Large intestine (tissue), 3 donors: ENCODE measurements around the gene DNASE2B. TPM values are rescaled to one million over a fixed set of nuclear protein-coding genes. Genes with fewer than 3 reads are reported as not detected.

Experiments used
- DNase-seq, 2 donors: peaks; one replicate each; pipeline versions ENCODE4 v3.0.0 to v3.0.0-alpha.2; 2013
- H3K27ac ChIP-seq: one replicate; pipeline ENCODE4 v1.5.1; 2013; ENCODE audit warnings: low read length
- H3K27me3 ChIP-seq: 2 replicates; pipeline ENCODE4 v1.6.1; 2013; ENCODE audit warnings: low read length; ENCODE audit not compliant: control insufficient read depth, insufficient read depth
- H3K36me3 ChIP-seq: 2 replicates; pipeline ENCODE4 v1.6.1; 2013; ENCODE audit warnings: low read length; ENCODE audit not compliant: control insufficient read depth, insufficient read depth
- H3K4me1 ChIP-seq: one replicate; pipeline ENCODE4 v1.6.1; 2013; ENCODE audit warnings: low read length; ENCODE audit not compliant: control insufficient read depth, insufficient read depth
- H3K4me3 ChIP-seq: one replicate; pipeline ENCODE4 v1.5.1; 2013; ENCODE audit warnings: low read length
- H3K9me3 ChIP-seq: one replicate; pipeline ENCODE4 v1.6.1; 2013; ENCODE audit warnings: mild to moderate bottlenecking, low read depth, low read length, moderate library complexity; ENCODE audit not compliant: control insufficient read depth
- WGBS: methylation state at CpG from one replicate; pipeline ENCODE4 v1.1.5; 2013; ENCODE audit warnings: low lambda C conversion rate; ENCODE audit not compliant: insufficient coverage; 5-methylcytosine and 5-hydroxymethylcytosine counted together
- polyA plus RNA-seq: library from polyadenylated mRNA; unstranded; fragments of 120-200 nt; gene quantifications from one replicate; pipeline ENCODE4 v1.2.1, GENCODE V29; 2013

The DNASE2B gene
- polyA plus RNA-seq, 1 donor: 0.16 TPM

GRCh38 chr1:84374991-84375696 is 23.1 kb upstream of the DNASE2B start:
- H3K36me3 ChIP-seq: no peaks in the 10 kb centered on the region
- H3K27ac ChIP-seq: no peak overlapping the region
- no peaks in the 10 kb centered on the region for H3K9me3 ChIP-seq
- 100% methylated on average over 1 of the region's 5 CpGs for WGBS
- no peaks in the 10 kb centered on the region for H3K4me1 ChIP-seq
- no peak for DNase-seq
- no peak overlapping the region for H3K4me3 ChIP-seq
- H3K27me3 ChIP-seq: no peaks in the 10 kb centered on the region

GRCh38 chr1:84376000-84376910 is 22.0 kb upstream of the DNASE2B start:
- no peaks in the 10 kb centered on the region for H3K4me1 ChIP-seq
- no peaks in the 10 kb centered on the region for H3K36me3 ChIP-seq
- no peak overlapping the region for H3K4me3 ChIP-seq
- no peaks in the 10 kb centered on the region for H3K27me3 ChIP-seq
- H3K9me3 ChIP-seq: no peaks in the 10 kb centered on the region
- WGBS: 93% methylated on average over 2 of the region's 7 CpGs
- no peak for DNase-seq
- no peak overlapping the region for H3K27ac ChIP-seq

- H3K27me3 ChIP-seq: no peaks in the 10 kb centered on the region
- no peaks in the 10 kb centered on the region for H3K4me1 ChIP-seq
- no peak overlapping the region for H3K4me3 ChIP-seq
- DNase-seq: peak in 1 of 2 donors; percentile 10
- no peak overlapping the region for H3K27ac ChIP-seq
- H3K36me3 ChIP-seq: no peaks in the 10 kb centered on the region
- WGBS: no CpG with 5 or more reads among the region's 3 CpGs
- H3K9me3 ChIP-seq: no peaks in the 10 kb centered on the region
Measured at GRCh38 chr1:84377480-84378095, 20.7 kb upstream of the DNASE2B start.

- Histone ChIP-seq H3K9me3 (no peaks in the 10 kb centered on the region), H3K4me3 (no peak overlapping the region), H3K4me1 (no peaks in the 10 kb centered on the region), H3K27me3 (no peaks in the 10 kb centered on the region), H3K36me3 (no peaks in the 10 kb centered on the region), H3K27ac (no peak overlapping the region)
- WGBS: 95% methylated on average over 2 of the region's 4 CpGs
- DNase-seq: no peak
Measured at GRCh38 chr1:84379138-84379916, 19.0 kb upstream of the DNASE2B start.

GRCh38 chr1:84379917-84380180 is 18.4 kb upstream of the DNASE2B start:
- H3K4me1 ChIP-seq: no peaks in the 10 kb centered on the region
- no peaks in the 10 kb centered on the region for H3K27me3 ChIP-seq
- no peak overlapping the region for H3K4me3 ChIP-seq
- no peak overlapping the region for H3K27ac ChIP-seq
- no peaks in the 10 kb centered on the region for H3K9me3 ChIP-seq
- H3K36me3 ChIP-seq: no peaks in the 10 kb centered on the region
- DNase-seq: no peak
- no CpG with 5 or more reads among the region's 1 CpG for WGBS

- no peak for DNase-seq
- H3K9me3 ChIP-seq: no peaks in the 10 kb centered on the region
- no peaks in the 10 kb centered on the region for H3K27me3 ChIP-seq
- H3K36me3 ChIP-seq: no peaks in the 10 kb centered on the region
- WGBS: no CpG with 5 or more reads among the region's 3 CpGs
- H3K27ac ChIP-seq: no peak overlapping the region
- H3K4me1 ChIP-seq: no peaks in the 10 kb centered on the region
- no peak overlapping the region for H3K4me3 ChIP-seq
Measured at GRCh38 chr1:84382127-84382526, 16.2 kb upstream of the DNASE2B start.

- H3K27me3 ChIP-seq: no peaks in the 10 kb centered on the region
- no peaks in the 10 kb centered on the region for H3K36me3 ChIP-seq
- no CpG with 5 or more reads among the region's 1 CpG for WGBS
- DNase-seq: no peak
- no peak overlapping the region for H3K4me3 ChIP-seq
- H3K9me3 ChIP-seq: no peaks in the 10 kb centered on the region
- H3K27ac ChIP-seq: no peak overlapping the region
- no peaks in the 10 kb centered on the region for H3K4me1 ChIP-seq
Measured at GRCh38 chr1:84385347-84385746, 12.9 kb upstream of the DNASE2B start.

DNA sequence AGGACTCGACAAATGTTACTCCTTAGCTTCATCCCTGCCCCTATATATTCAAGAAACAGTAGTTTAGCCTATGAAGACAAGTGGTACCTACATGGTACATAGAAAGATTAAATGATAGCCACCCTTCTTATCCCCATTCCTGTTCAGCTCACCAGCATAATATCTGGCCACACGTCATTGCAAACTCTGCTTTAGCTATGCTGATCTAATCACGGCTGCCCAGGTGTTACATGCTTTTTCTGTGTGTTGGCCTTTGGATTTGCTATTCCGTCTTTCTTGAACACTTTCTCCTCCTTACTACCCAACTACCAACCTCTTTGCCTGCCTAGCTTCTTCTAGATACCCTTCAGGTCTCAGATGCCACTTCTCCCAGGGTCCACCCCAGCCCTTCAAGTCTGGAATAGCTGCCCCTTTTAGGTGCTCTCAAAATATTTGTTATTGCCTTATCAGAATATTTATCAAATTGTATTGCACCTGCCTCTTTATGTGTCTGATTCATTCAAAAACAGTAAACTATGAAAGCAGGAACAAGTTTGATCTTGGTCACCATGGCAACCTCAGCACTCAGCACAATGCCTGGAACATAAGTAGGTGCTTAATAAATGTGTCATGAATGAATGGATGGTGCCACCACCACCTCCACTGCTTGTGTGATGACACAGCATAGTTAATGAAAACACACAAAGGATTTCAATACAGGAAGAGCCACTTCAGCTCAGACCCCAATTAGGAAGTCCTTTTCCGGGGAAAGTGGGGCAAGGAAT is 11.4 kb upstream of the DNASE2B start:
- DNase-seq: no peak
- no CpG with 5 or more reads among the region's 5 CpGs for WGBS
- Histone ChIP-seq H3K4me3 (no peak overlapping the region), H3K9me3 (no peaks in the 10 kb centered on the region), H3K36me3 (no peaks in the 10 kb centered on the region), H3K4me1 (no peaks in the 10 kb centered on the region), H3K27ac (no peak overlapping the region), H3K27me3 (no peaks in the 10 kb centered on the region)

GRCh38 chr1:84387480-84388163 is 10.7 kb upstream of the DNASE2B start:
- Histone ChIP-seq H3K4me1 (no peaks in the 10 kb centered on the region), H3K4me3 (no peak overlapping the region), H3K27ac (no peak overlapping the region), H3K27me3 (no peaks in the 10 kb centered on the region), H3K9me3 (no peaks in the 10 kb centered on the region), H3K36me3 (no peaks in the 10 kb centered on the region)
- no peak for DNase-seq
- no CpG with 5 or more reads among the region's 8 CpGs for WGBS
